HepG2 (cell line): ENCODE data around the gene NECAB2. TPM values are rescaled to one million over a fixed set of nuclear protein-coding genes. Genes with fewer than 3 reads are reported as not detected.
A peak's percentile ranks its signal among the peaks of the same experiment; 100 is the strongest.

Experiments used
- ARNT2 ChIP-seq: sonication (generic); formaldehyde crosslinking; IDR thresholded peaks from 2 replicates; pipeline ENCODE4 v1.8.0; 2022; ENCODE audit warnings: mild to moderate bottlenecking, low read depth, missing genetic modification reagents, moderate library complexity
- CREM ChIP-seq, 2 experiments: sonication (generic) in 1 of 2; formaldehyde crosslinking in 1 of 2; IDR thresholded peaks; 2 replicates each; pipeline versions ENCODE4 v1.4.0 to v1.6.1; 2016 to 2020; ENCODE audit warnings: antibody characterized with exemption in 1 of 2, mild to moderate bottlenecking in 1 of 2, missing genetic modification reagents in 1 of 2
- FOXC1 ChIP-seq: sonication (generic); formaldehyde crosslinking; IDR thresholded peaks from 2 replicates; pipeline ENCODE4 v1.8.0; 2022; ENCODE audit warnings: mild to moderate bottlenecking, missing genetic modification reagents, borderline replicate concordance
- PAWR ChIP-seq: sonication (generic); formaldehyde crosslinking; IDR thresholded peaks from 2 replicates; pipeline ENCODE4 v1.4.0; 2020; ENCODE audit warnings: missing genetic modification reagents, mild to moderate bottlenecking, borderline replicate concordance
- SALL1 ChIP-seq: sonication (generic); formaldehyde crosslinking; IDR thresholded peaks from 2 replicates; pipeline ENCODE4 v1.8.0; 2022; ENCODE audit warnings: mild to moderate bottlenecking, missing genetic modification reagents
- SALL2 ChIP-seq: sonication (generic); formaldehyde crosslinking; IDR thresholded peaks from 2 replicates; pipeline ENCODE4 v1.8.1; 2023; ENCODE audit warnings: mild to moderate bottlenecking, missing genetic modification reagents, inconsistent platforms
- SATB2 ChIP-seq: sonication (generic); formaldehyde crosslinking; IDR thresholded peaks from 2 replicates; pipeline ENCODE4 v1.5.0; 2020; ENCODE audit warnings: missing genetic modification reagents
- SIN3B ChIP-seq: fragments of 150-350 bp; IDR thresholded peaks from 2 replicates; pipeline ENCODE4 v1.6.1; 2014; ENCODE audit warnings: low read length
- SMAD3 ChIP-seq: sonication (generic); formaldehyde crosslinking; IDR thresholded peaks from 2 replicates; pipeline ENCODE4 v1.4.0; 2020; ENCODE audit warnings: missing genetic modification reagents
- SNRNP70 ChIP-seq: fragments of 200-400 bp; formaldehyde crosslinking; IDR thresholded peaks from 2 replicates; pipeline ENCODE4 v1.6.1; 2017; ENCODE audit warnings: mild to moderate bottlenecking, low read depth, low read length, moderate library complexity
- SPEN ChIP-seq: sonication (generic); formaldehyde crosslinking; IDR thresholded peaks from 2 replicates; pipeline ENCODE4 v1.5.1; 2020; ENCODE audit warnings: low read depth, mild to moderate bottlenecking, missing genetic modification reagents
- TBL1XR1 ChIP-seq: fragments of 150-350 bp; IDR thresholded peaks from 2 replicates; pipeline ENCODE4 v1.6.1; 2014; ENCODE audit warnings: borderline replicate concordance, low read length; ENCODE audit not compliant: partially characterized antibody
- ZC3H13 ChIP-seq: sonication (generic); formaldehyde crosslinking; IDR thresholded peaks from 2 replicates; pipeline ENCODE4 v1.8.1; 2023; ENCODE audit warnings: mild to moderate bottlenecking, missing genetic modification reagents, moderate library complexity
- ZIK1 ChIP-seq: sonication (generic); formaldehyde crosslinking; IDR thresholded peaks from 2 replicates; pipeline ENCODE4 v1.5.0; 2020; ENCODE audit warnings: mild to moderate bottlenecking, low read depth, missing genetic modification reagents, borderline replicate concordance
- ZNF747 ChIP-seq: sonication (generic); formaldehyde crosslinking; IDR thresholded peaks from 2 replicates; pipeline ENCODE4 v1.8.1; 2023; ENCODE audit warnings: missing genetic modification reagents, mild to moderate bottlenecking, borderline replicate concordance
- polyA plus RNA-seq, 8 experiments: library from polyadenylated mRNA; depleted of rRNA in 3 of 8; stranded (reverse) in 7 of 8; unstranded in 1 of 8; fragments of >200 nt; fragmentation: Illumina TruSeq in 4 of 8; extraction: Trizol in 4 of 8; gene quantifications; 2 replicates each; pipeline versions ENCODE4 v1.2.1 to v1.2.3, GENCODE V29; 2011 to 2016; ENCODE audit warnings: low read depth in 4 of 8, missing spikeins in 1 of 8, mixed read lengths in 1 of 8; ENCODE audit not compliant: insufficient read depth in 1 of 8
- total RNA-seq, 5 experiments: library from RNA; depleted of rRNA; stranded (reverse); fragments of >200 nt; fragmentation: Illumina TruSeq; extraction: Trizol; gene quantifications; 2 replicates each; pipeline ENCODE4 v1.2.3, GENCODE V29; 2016; ENCODE audit warnings: low read depth in 1 of 5
- TF ChIP-seq, protein P1 (sequence below): IDR thresholded peaks from 2 replicates; pipeline ENCODE4 v1.6.1; 2016; ENCODE audit warnings: low read depth, control low read depth
- TF ChIP-seq, protein P2 (sequence below): conservative IDR thresholded peaks from 2 replicates; pipeline ENCODE4 v1.6.1; 2018; ENCODE audit warnings: missing genetic modification reagents
- TF ChIP-seq, protein P3 (sequence below): sonication (generic); formaldehyde crosslinking; conservative IDR thresholded peaks from 2 replicates; pipeline ENCODE4 v1.4.0; 2020; ENCODE audit warnings: mild to moderate bottlenecking, missing genetic modification reagents, moderate library complexity
- TF ChIP-seq, protein P4 (sequence below): sonication (generic); IDR thresholded peaks from 2 replicates; pipeline ENCODE4 v1.6.1; 2016; ENCODE audit warnings: low read depth, borderline replicate concordance
- TF ChIP-seq, protein P5 (sequence below): fragments of 450-650 bp; IDR thresholded peaks from 2 replicates; pipeline ENCODE4 v1.6.1; 2016

Gene NECAB2
- total and polyA plus RNA-seq, 2 of the 13 experiments (the other 11 are each of a cell fraction or from before 2014, with no cell fraction given), result 0.21 to 0.49 TPM

DNA sequence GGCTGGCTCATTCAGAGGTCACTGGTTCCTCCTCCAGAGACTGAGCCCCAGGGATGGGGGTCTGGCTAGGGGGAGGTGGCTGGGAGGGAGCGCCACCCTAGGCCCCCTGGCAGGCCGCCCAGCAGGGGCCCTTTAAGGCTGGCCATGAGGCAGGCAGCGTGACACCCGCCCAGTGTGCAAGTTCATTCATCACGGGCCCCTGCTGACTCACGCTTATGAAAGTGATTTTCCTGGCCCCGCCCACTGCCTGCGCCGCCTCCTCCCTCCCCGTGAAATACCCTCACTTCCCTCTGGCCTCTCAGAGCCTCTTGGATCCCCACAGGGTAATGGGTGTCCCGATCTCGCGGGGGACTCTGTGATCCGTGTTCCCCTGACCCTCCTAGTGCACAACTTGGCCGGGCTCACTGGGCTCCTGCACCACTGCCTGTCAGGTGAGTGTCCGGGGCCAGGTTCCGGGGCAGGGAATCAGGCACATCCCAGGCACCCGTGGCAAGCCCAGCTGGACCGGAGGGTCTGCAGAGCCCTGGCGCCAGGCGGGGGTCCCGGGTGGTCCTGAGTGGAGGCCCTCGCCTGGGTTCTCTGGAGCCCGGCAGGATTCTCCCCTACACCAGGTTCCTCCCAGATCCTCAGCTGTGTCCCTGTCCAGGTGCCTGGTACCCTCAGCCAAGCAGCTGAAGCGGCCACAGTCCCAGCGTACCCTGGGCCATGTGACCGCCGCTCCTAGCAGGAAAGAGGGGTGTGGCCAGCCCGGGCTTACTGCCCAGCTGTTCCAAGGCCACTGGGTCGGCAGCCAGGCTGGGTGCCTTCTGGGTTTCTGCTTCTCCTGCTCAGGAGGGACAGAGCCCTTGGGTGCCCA lies 14.9 kb upstream of the NECAB2 start, which contains the start of gene OSGIN1 (continued):
- TF ChIP-seq SALL2 (peak; percentile 86), TBL1XR1 (peak; percentile 39), ZNF747 (CRISPR knock-in tag) (peak; percentile 92; the same call in 1 of the 2 replicates), ARNT2 (CRISPR knock-in tag) (no peak), SALL1 (peak; percentile 46; the same call in 1 of the 2 replicates), ZC3H13 (CRISPR knock-in tag) (no peak), SIN3B (no peak), ZIK1 (CRISPR knock-in tag) (no peak), SPEN (CRISPR knock-in tag) (peak; percentile 87), CREM (IDR thresholded peaks at IDR 0.05) (peak; percentile 44), CREM (CRISPR knock-in tag; IDR thresholded peaks at IDR 0.05) (no peak), PAWR (CRISPR knock-in tag) (no peak), FOXC1 (CRISPR knock-in tag) (no peak; the same call in 1 of the 2 replicates), SATB2 (no peak), SNRNP70 (no peak), SMAD3 (CRISPR knock-in tag) (no peak)
- TF ChIP-seq, protein P1, sequence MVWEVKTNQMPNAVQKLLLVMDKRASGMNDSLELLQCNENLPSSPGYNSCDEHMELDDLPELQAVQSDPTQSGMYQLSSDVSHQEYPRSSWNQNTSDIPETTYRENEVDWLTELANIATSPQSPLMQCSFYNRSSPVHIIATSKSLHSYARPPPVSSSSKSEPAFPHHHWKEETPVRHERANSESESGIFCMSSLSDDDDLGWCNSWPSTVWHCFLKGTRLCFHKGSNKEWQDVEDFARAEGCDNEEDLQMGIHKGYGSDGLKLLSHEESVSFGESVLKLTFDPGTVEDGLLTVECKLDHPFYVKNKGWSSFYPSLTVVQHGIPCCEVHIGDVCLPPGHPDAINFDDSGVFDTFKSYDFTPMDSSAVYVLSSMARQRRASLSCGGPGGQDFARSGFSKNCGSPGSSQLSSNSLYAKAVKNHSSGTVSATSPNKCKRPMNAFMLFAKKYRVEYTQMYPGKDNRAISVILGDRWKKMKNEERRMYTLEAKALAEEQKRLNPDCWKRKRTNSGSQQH (CRISPR knock-in tag), result peak; percentile 88
- TF ChIP-seq, protein P2, sequence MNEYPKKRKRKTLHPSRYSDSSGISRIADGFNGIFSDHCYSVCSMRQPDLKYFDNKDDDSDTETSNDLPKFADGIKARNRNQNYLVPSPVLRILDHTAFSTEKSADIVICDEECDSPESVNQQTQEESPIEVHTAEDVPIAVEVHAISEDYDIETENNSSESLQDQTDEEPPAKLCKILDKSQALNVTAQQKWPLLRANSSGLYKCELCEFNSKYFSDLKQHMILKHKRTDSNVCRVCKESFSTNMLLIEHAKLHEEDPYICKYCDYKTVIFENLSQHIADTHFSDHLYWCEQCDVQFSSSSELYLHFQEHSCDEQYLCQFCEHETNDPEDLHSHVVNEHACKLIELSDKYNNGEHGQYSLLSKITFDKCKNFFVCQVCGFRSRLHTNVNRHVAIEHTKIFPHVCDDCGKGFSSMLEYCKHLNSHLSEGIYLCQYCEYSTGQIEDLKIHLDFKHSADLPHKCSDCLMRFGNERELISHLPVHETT (CRISPR knock-in tag), result peak; percentile 25; the same call in 1 of the 2 replicates
- TF ChIP-seq, protein P3, sequence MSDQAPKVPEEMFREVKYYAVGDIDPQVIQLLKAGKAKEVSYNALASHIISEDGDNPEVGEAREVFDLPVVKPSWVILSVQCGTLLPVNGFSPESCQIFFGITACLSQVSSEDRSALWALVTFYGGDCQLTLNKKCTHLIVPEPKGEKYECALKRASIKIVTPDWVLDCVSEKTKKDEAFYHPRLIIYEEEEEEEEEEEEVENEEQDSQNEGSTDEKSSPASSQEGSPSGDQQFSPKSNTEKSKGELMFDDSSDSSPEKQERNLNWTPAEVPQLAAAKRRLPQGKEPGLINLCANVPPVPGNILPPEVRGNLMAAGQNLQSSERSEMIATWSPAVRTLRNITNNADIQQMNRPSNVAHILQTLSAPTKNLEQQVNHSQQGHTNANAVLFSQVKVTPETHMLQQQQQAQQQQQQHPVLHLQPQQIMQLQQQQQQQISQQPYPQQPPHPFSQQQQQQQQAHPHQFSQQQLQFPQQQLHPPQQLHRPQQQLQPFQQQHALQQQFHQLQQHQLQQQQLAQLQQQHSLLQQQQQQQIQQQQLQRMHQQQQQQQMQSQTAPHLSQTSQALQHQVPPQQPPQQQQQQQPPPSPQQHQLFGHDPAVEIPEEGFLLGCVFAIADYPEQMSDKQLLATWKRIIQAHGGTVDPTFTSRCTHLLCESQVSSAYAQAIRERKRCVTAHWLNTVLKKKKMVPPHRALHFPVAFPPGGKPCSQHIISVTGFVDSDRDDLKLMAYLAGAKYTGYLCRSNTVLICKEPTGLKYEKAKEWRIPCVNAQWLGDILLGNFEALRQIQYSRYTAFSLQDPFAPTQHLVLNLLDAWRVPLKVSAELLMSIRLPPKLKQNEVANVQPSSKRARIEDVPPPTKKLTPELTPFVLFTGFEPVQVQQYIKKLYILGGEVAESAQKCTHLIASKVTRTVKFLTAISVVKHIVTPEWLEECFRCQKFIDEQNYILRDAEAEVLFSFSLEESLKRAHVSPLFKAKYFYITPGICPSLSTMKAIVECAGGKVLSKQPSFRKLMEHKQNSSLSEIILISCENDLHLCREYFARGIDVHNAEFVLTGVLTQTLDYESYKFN (CRISPR knock-in tag), result peak; percentile 81
- TF ChIP-seq, protein P4, sequence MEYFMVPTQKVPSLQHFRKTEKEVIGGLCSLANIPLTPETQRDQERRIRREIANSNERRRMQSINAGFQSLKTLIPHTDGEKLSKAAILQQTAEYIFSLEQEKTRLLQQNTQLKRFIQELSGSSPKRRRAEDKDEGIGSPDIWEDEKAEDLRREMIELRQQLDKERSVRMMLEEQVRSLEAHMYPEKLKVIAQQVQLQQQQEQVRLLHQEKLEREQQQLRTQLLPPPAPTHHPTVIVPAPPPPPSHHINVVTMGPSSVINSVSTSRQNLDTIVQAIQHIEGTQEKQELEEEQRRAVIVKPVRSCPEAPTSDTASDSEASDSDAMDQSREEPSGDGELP, result peak; percentile 99
- TF ChIP-seq, protein P5, sequence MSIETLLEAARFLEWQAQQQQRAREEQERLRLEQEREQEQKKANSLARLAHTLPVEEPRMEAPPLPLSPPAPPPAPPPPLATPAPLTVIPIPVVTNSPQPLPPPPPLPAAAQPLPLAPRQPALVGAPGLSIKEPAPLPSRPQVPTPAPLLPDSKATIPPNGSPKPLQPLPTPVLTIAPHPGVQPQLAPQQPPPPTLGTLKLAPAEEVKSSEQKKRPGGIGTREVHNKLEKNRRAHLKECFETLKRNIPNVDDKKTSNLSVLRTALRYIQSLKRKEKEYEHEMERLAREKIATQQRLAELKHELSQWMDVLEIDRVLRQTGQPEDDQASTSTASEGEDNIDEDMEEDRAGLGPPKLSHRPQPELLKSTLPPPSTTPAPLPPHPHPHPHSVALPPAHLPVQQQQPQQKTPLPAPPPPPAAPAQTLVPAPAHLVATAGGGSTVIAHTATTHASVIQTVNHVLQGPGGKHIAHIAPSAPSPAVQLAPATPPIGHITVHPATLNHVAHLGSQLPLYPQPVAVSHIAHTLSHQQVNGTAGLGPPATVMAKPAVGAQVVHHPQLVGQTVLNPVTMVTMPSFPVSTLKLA, result peak; percentile 82
